HepG2 (cell line): ENCODE measurements around the gene KIAA0232. TPM values are rescaled to one million over a fixed set of nuclear protein-coding genes. Genes with fewer than 3 reads are reported as not detected.
"Not testable (repeated sequence)": the region's sequence is repeated elsewhere in the genome, so short reads cannot be mapped to it uniquely, and the experiment has no call there.

Source experiments
- ATAC-seq: fragments of 200-7000 bp; cut with Tn5 transposase; 3 replicates; pipeline ENCODE4 v1.9.1; 2020; ENCODE audit warnings: mild to moderate bottlenecking, moderate library complexity
- BruUV-seq: library from RNA; stranded (reverse); fragments of 400-500 nt; replicated peaks from 2 replicates; lab custom pipeline; 2021; lab: Mats Ljungman, UMichigan
- CTCF ChIA-PET: fragments of 300-600 bp; formaldehyde crosslinking; extraction: SDS; loops from one replicate; lab custom pipeline; 2021; ENCODE audit warnings: low total read pairs, inconsistent platforms, low intra/inter-chr PET ratio; lab: Yijun Ruan, JAX
- POLR2A ChIA-PET: fragments of 350-600 bp; sonication (Branson Sonifier 250); formaldehyde crosslinking; loops from one replicate; lab custom pipeline; 2020; ENCODE audit warnings: antibody characterized with exemption, inconsistent platforms; lab: Yijun Ruan, JAX
- DNase-seq: peaks from one replicate; pipeline ENCODE4 v3.0.0-alpha.2; 2015; ENCODE audit warnings: low spot score
- FAIRE-seq: peaks from 3 replicates; lab custom pipeline; 2011; peaks lifted over from hg19 to GRCh38; lab: Jason Lieb, UNC
- H2AFZ ChIP-seq: one replicate; pipeline ENCODE4 v1.6.1; 2011; ENCODE audit warnings: low read length, inconsistent platforms
- H3K27ac ChIP-seq: fragments of 300-600 bp; 3 replicates; pipeline ENCODE4 v1.8.0; 2011; ENCODE audit warnings: mixed run types, mild to moderate bottlenecking, mixed read lengths, low read length, inconsistent platforms; ENCODE audit not compliant: insufficient read depth; ENCODE audit errors: extremely low read length
- H3K27me3 ChIP-seq, 2 experiments: fragments of 200-600 bp in 1 of 2; 2 replicates in 1 of 2; 3 replicates in 1 of 2; pipeline versions ENCODE4 v1.6.0 to v1.8.0; 2011; ENCODE audit warnings: low read length in 2 of 2, mild to moderate bottlenecking in 2 of 2, moderate library complexity in 2 of 2, inconsistent platforms in 1 of 2; ENCODE audit not compliant: insufficient read depth in 2 of 2, control insufficient read depth in 1 of 2
- H3K36me3 ChIP-seq, 2 experiments: fragments of 200-600 bp in 1 of 2; replicated peaks in 1 of 2; 2 replicates in 1 of 2; 3 replicates in 1 of 2; pipeline versions ENCODE4 v1.5.1 to v1.8.0; 2011; ENCODE audit warnings: low read length in 2 of 2, inconsistent platforms in 1 of 2; ENCODE audit not compliant: insufficient read depth in 2 of 2, control insufficient read depth in 1 of 2
- H3K4me1 ChIP-seq: 2 replicates; pipeline ENCODE4 v1.5.1; 2012; ENCODE audit warnings: low read length, inconsistent platforms; ENCODE audit not compliant: insufficient read depth
- H3K4me2 ChIP-seq: 2 replicates; pipeline ENCODE4 v1.6.0; 2011; ENCODE audit warnings: low read depth, low read length, inconsistent platforms
- H3K4me3 ChIP-seq, 3 experiments: fragments of 200-600 bp in 1 of 3; sonication (generic), shearing (Covaris generic) in 1 of 3; replicated peaks in 1 of 3; 2 replicates each; pipeline ENCODE4 v1.5.1; 2011 to 2016; ENCODE audit warnings: low read length in 3 of 3, inconsistent platforms in 2 of 3, low read depth in 2 of 3, mild to moderate bottlenecking in 2 of 3, control low read depth in 1 of 3, mixed read lengths in 1 of 3; ENCODE audit not compliant: insufficient read depth in 1 of 3
- H3K79me2 ChIP-seq: one replicate; pipeline ENCODE4 v1.6.1; 2011; ENCODE audit warnings: low read length, inconsistent platforms; ENCODE audit not compliant: insufficient read depth
- H3K9ac ChIP-seq: 2 replicates; pipeline ENCODE4 v1.6.0; 2011; ENCODE audit warnings: mild to moderate bottlenecking, low read depth, low read length, inconsistent platforms; ENCODE audit not compliant: insufficient read depth
- H3K9me3 ChIP-seq: 2 replicates; pipeline ENCODE4 v1.5.1; 2012; ENCODE audit warnings: mild to moderate bottlenecking, low read length
- H4K20me1 ChIP-seq: 2 replicates; pipeline ENCODE4 v1.6.0; 2011; ENCODE audit warnings: inconsistent platforms, mild to moderate bottlenecking, low read length, moderate library complexity; ENCODE audit not compliant: insufficient read depth
- ZNF282 ChIP-seq: fragments of 450-650 bp; IDR thresholded peaks from 2 replicates; pipeline ENCODE4 v1.6.1; 2018; ENCODE audit not compliant: partially characterized antibody
- ZNF776 ChIP-seq: sonication (generic); formaldehyde crosslinking; IDR thresholded peaks from 2 replicates; pipeline ENCODE4 v1.4.0; 2020; ENCODE audit warnings: mild to moderate bottlenecking, missing genetic modification reagents
- ZSCAN5A ChIP-seq: sonication (generic); formaldehyde crosslinking; IDR thresholded peaks from 2 replicates; pipeline ENCODE4 v1.8.0; 2022; ENCODE audit warnings: mild to moderate bottlenecking, missing genetic modification reagents, borderline replicate concordance
- WGBS: methylation state at CpG from one replicate; pipeline ENCODE4 v1.1.6; 2017; ENCODE audit warnings: low lambda C conversion rate; 5-methylcytosine and 5-hydroxymethylcytosine counted together
- in situ Hi-C: cut with HindIII; loops from 2 replicates; pipeline ENCODE4 v1.10.0; 2017; ENCODE audit warnings: low pct_unique_long_range_greater_than_20kb; ENCODE audit not compliant: extremely low pct_ligation_motif_present
- intact Hi-C: fragments of 100-400 bp; cut with micrococcal nuclease; formaldehyde crosslinking; loops from one replicate; pipeline ENCODE4 v1.10.0; 2022; ENCODE audit not compliant: unreplicated experiment
- polyA plus RNA-seq, 8 experiments: library from polyadenylated mRNA; depleted of rRNA in 3 of 8; stranded (reverse) in 7 of 8; unstranded in 1 of 8; fragments of >200 nt; fragmentation: Illumina TruSeq in 4 of 8; extraction: Trizol in 4 of 8; gene quantifications; 2 replicates each; pipeline versions ENCODE4 v1.2.1 to v1.2.3, GENCODE V29; 2011 to 2016; ENCODE audit warnings: low read depth in 4 of 8, missing spikeins in 1 of 8, mixed read lengths in 1 of 8; ENCODE audit not compliant: insufficient read depth in 1 of 8
- total RNA-seq, 5 experiments: library from RNA; depleted of rRNA; stranded (reverse); fragments of >200 nt; fragmentation: Illumina TruSeq; extraction: Trizol; gene quantifications; 2 replicates each; pipeline ENCODE4 v1.2.3, GENCODE V29; 2016; ENCODE audit warnings: low read depth in 1 of 5

Gene KIAA0232
- total and polyA plus RNA-seq, 2 of the 13 experiments (the other 11 are each of a cell fraction or from before 2014, with no cell fraction given) = 7.8 to 17.1 TPM

DNA sequence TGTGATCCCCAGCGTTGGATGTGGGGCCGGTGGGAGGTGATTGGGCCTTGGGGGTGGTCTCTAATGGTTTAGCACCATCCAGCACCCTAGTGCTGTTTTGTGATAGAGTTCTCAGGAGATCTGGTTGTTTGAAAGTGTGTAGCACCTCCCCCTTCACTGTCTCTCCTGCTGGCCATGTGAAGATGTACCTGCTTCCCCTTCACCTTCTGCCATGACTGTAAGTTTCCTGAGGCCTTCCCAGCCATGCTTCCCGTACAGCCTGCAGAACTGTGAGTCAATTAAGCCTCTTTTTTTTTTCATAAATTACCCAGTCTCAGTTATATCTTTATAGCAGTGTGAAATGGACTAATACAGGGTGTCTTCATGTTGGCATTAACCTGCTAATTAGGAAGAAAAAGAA lies 107.8 kb downstream of the KIAA0232 start:
- ChIA-PET POLR2A (no interaction called here), CTCF (interaction anchor here (3.7 kb wide), 1 partner anchor 19 kb away, joined by 12 read pairs; the partner anchor contains the start of gene TBC1D14)
- intact Hi-C loops (loop anchor here (5.0 kb wide), 1 partner anchor 37 kb away; no protein-coding TSS in a partner anchor), in situ Hi-C loops (no loop called here)
- no peak overlapping the region for H3K27ac ChIP-seq
- peaks cover 11% of the 10 kb centered on the region for H3K9me3 ChIP-seq
- H3K4me3 ChIP-seq = no peak overlapping the region
- FAIRE-seq (no peak), DNase-seq (no peak), ATAC-seq (no peak)
- no peaks in the 10 kb centered on the region for H3K79me2 ChIP-seq
- WGBS = 95% methylated on average over 3 of the region's 3 CpGs
- no peaks in the 10 kb centered on the region for H3K27me3 ChIP-seq
- H2AFZ ChIP-seq = no peak overlapping the region
- H3K4me2 ChIP-seq = no peak overlapping the region
- TF ChIP-seq ZSCAN5A (CRISPR knock-in tag) (peak; percentile 51; the same call in 1 of the 2 replicates), ZNF282 (no peak)
- BruUV-seq = no TSS peak
- no peaks in the 10 kb centered on the region for H4K20me1 ChIP-seq
- peaks cover 42% of the 10 kb centered on the region for H3K4me1 ChIP-seq
- H3K36me3 ChIP-seq = no peaks in the 10 kb centered on the region
- H3K9ac ChIP-seq = no peak overlapping the region

GRCh38 chr4:6890971-6891370 lies 108.4 kb downstream of the KIAA0232 start:
- H3K27ac ChIP-seq, H2AFZ ChIP-seq, H3K4me3 ChIP-seq, H3K79me2 ChIP-seq, H3K36me3 ChIP-seq, BruUV-seq, ATAC-seq, H3K4me2 ChIP-seq, H3K9ac ChIP-seq, in situ Hi-C loops, H4K20me1 ChIP-seq, FAIRE-seq, H3K27me3 ChIP-seq, DNase-seq: not testable (repeated sequence)
- ChIA-PET CTCF (interaction anchor here (3.7 kb wide), 1 partner anchor 19 kb away, joined by 12 read pairs; the partner anchor contains the start of gene TBC1D14), POLR2A (interaction anchor here (1.0 to 7.5 kb wide), 3 partner anchors 8 to 111 kb away, joined by 3 to 215 read pairs (median 6); partner anchors contain the start of gene TBC1D14)
- H3K9me3 ChIP-seq = peaks cover 11% of the 10 kb centered on the region
- WGBS = 97% methylated on average over 9 of the region's 9 CpGs
- intact Hi-C loops = loop anchor here (5.0 kb wide), 1 partner anchor 36 kb away; no protein-coding TSS in a partner anchor
- peaks cover 48% of the 10 kb centered on the region for H3K4me1 ChIP-seq
- TF ChIP-seq ZNF776 (CRISPR knock-in tag) = peak; percentile 24; the same call in 1 of the 2 replicates
